GM12878 (cell line): ENCODE results near the gene PCNX4. TPM values are rescaled to one million over a fixed set of nuclear protein-coding genes. Genes with fewer than 3 reads are reported as not detected.
"Not testable (repeated sequence)": the region's sequence is repeated elsewhere in the genome, so short reads cannot be mapped to it uniquely, and the experiment has no call there.

Experiments
- ATAC-seq: fragments of 200-7000 bp; cut with Tn5 transposase; 3 replicates; pipeline ENCODE4 v1.9.1; 2020; ENCODE audit warnings: mild to moderate bottlenecking, moderate library complexity
- BruUV-seq: library from RNA; stranded (reverse); fragments of 400-500 nt; replicated peaks from 2 replicates; lab custom pipeline; 2021; lab: Mats Ljungman, UMichigan
- CTCF ChIA-PET: fragments of 300-600 bp; sonication (Branson Sonifier 250); formaldehyde crosslinking; extraction: SDS; loops from one replicate; lab custom pipeline; 2021; ENCODE audit warnings: inconsistent platforms; lab: Yijun Ruan, JAX
- POLR2A ChIA-PET: fragments of 350-600 bp; formaldehyde crosslinking; extraction: SDS; loops from one replicate; lab custom pipeline; 2021; ENCODE audit warnings: inconsistent platforms; lab: Charles Lee
- RAD21 ChIA-PET: fragments of 300-600 bp; sonication (Branson Sonifier 250); formaldehyde crosslinking; loops from one replicate; lab custom pipeline; 2023; ENCODE audit warnings: antibody characterized with exemption; ENCODE audit not compliant: unreplicated experiment; lab: Charles Lee
- SMC1A ChIA-PET: fragments of 300-600 bp; sonication (Branson Sonifier 250); formaldehyde crosslinking; loops from one replicate; lab custom pipeline; 2023; ENCODE audit not compliant: unreplicated experiment, uncharacterized antibody; lab: Charles Lee
- DNase-seq: peaks from one replicate; pipeline ENCODE4 v3.0.0-alpha.2; 2011; ENCODE audit warnings: low read depth, low spot score
- FAIRE-seq: peaks from 3 replicates; lab custom pipeline; 2011; peaks lifted over from hg19 to GRCh38; lab: Jason Lieb, UNC
- H2AFZ ChIP-seq: 2 replicates; pipeline ENCODE4 v1.6.0; 2011; ENCODE audit warnings: low read depth, low read length, control low read depth; ENCODE audit not compliant: control insufficient read depth
- H3K27ac ChIP-seq: 2 replicates; pipeline ENCODE4 v1.5.1; 2011; ENCODE audit warnings: control low read depth; ENCODE audit not compliant: control insufficient read depth, insufficient read depth
- H3K27me3 ChIP-seq, 2 experiments: replicated peaks in 1 of 2; 2 replicates each; pipeline versions ENCODE4 v1.6.0 to v1.6.1; 2011; ENCODE audit warnings: low read length in 1 of 2; ENCODE audit not compliant: control insufficient read depth in 2 of 2, insufficient read depth in 2 of 2
- H3K36me3 ChIP-seq, 2 experiments: 2 replicates each; pipeline ENCODE4 v1.5.1; 2011; ENCODE audit warnings: low read length in 1 of 2; ENCODE audit not compliant: control insufficient read depth in 2 of 2, insufficient read depth in 2 of 2
- H3K4me1 ChIP-seq: 2 replicates; pipeline ENCODE4 v1.6.1; 2011; ENCODE audit warnings: mild to moderate bottlenecking, low read length, moderate library complexity, mixed read lengths; ENCODE audit not compliant: control insufficient read depth, insufficient read depth
- H3K4me2 ChIP-seq: 2 replicates; pipeline ENCODE4 v1.6.0; 2011; ENCODE audit warnings: control low read depth; ENCODE audit not compliant: control insufficient read depth, insufficient read depth
- H3K4me3 ChIP-seq: fragments of 200-600 bp; sonication (generic); 2 replicates; pipeline ENCODE4 v1.5.1; 2016
- H3K79me2 ChIP-seq: 2 replicates; pipeline ENCODE4 v1.6.0; 2011; ENCODE audit warnings: low read length; ENCODE audit not compliant: control insufficient read depth, insufficient read depth
- H3K9ac ChIP-seq: 2 replicates; pipeline ENCODE4 v1.8.0; 2011; ENCODE audit warnings: low read length, control low read depth, mixed read lengths; ENCODE audit not compliant: control insufficient read depth, insufficient read depth
- H3K9me3 ChIP-seq: replicated peaks from 3 replicates; pipeline ENCODE4 v1.5.1; 2011; ENCODE audit warnings: mild to moderate bottlenecking, low read length; ENCODE audit not compliant: control insufficient read depth, insufficient read depth
- H4K20me1 ChIP-seq: 2 replicates; pipeline ENCODE4 v1.6.0; 2011; ENCODE audit not compliant: control insufficient read depth, insufficient read depth
- HDAC6 ChIP-seq: fragments of 200-600 bp; sonication (generic); IDR thresholded peaks from one replicate; pipeline ENCODE4 v1.8.0; 2017; ENCODE audit warnings: antibody characterized with exemption; ENCODE audit not compliant: unreplicated experiment
- IKZF2 ChIP-seq, 2 experiments: fragments of 450-650 bp; IDR thresholded peaks; 2 replicates each; pipeline ENCODE4 v1.6.1; 2017; ENCODE audit warnings: mild to moderate bottlenecking in 2 of 2, moderate library complexity in 2 of 2
- NFIC ChIP-seq: IDR thresholded peaks from 2 replicates; pipeline ENCODE4 v1.6.1; 2012; ENCODE audit warnings: low read depth, mild to moderate bottlenecking, inconsistent platforms, low read length, moderate library complexity
- NR2F1 ChIP-seq: fragments of 450-650 bp; conservative IDR thresholded peaks from 2 replicates; pipeline ENCODE4 v1.6.1; 2017; ENCODE audit warnings: mild to moderate bottlenecking
- RB1 ChIP-seq: fragments of 450-650 bp; formaldehyde crosslinking; IDR thresholded peaks from 2 replicates; pipeline ENCODE4 v1.6.1; 2017; ENCODE audit warnings: mild to moderate bottlenecking, borderline replicate concordance
- WRNIP1 ChIP-seq: IDR thresholded peaks from 2 replicates; pipeline ENCODE4 v1.6.1; 2011; ENCODE audit warnings: low read depth, low read length, improper control_type of control experiment, borderline replicate concordance
- WGBS: methylation state at CpG from one replicate; pipeline ENCODE4 v1.1.6; 2016; ENCODE audit warnings: low lambda C conversion rate; ENCODE audit not compliant: insufficient replicate concordance, insufficient coverage; ENCODE audit errors: missing lambda C conversion rate; 5-methylcytosine and 5-hydroxymethylcytosine counted together
- in situ Hi-C: fragments of 300-500 bp; cut with MboI; formaldehyde crosslinking; loops from 9 replicates; pipeline ENCODE4 v1.14.3; 2018; ENCODE audit warnings: mixed read lengths
- intact Hi-C: fragments of 100-400 bp; cut with micrococcal nuclease; formaldehyde crosslinking; loops from one replicate; pipeline ENCODE4 v1.14.2; 2022; ENCODE audit not compliant: unreplicated experiment
- polyA plus RNA-seq, 11 experiments: library from polyadenylated mRNA; depleted of rRNA in 4 of 11; unstranded in 6 of 11; stranded (reverse) in 5 of 11; fragments of >200 nt; fragmentation: Nextera tagmentation in 4 of 11; fragmentation: Illumina TruSeq in 1 of 11; extraction: Ambion mirVana in 4 of 11; extraction: Trizol in 1 of 11; gene quantifications; 1 replicate in 1 of 11; 2 replicates in 10 of 11; pipeline versions ENCODE4 v1.2.1 to v1.2.3, GENCODE V29; 2011 to 2016; ENCODE audit warnings: inconsistent platforms in 2 of 11, missing spikeins in 2 of 11, low read depth in 1 of 11
- total RNA-seq, 4 experiments: library from RNA; depleted of rRNA in 3 of 4; stranded (reverse); fragments of >200 nt in 3 of 4; fragmentation: Illumina TruSeq in 1 of 4; extraction: Trizol in 1 of 4; gene quantifications; 2 replicates each; pipeline versions ENCODE4 v1.2.1 to v1.2.3, GENCODE V29; 2013 to 2021
- TF ChIP-seq, protein P1 (sequence below): IDR thresholded peaks from 2 replicates; pipeline ENCODE4 v1.6.1; 2012; ENCODE audit warnings: improper control_type of control experiment, low read depth, low read length; ENCODE audit not compliant: insufficient replicate concordance
- TF ChIP-seq, protein P2 (sequence below): fragments of 450-650 bp; IDR thresholded peaks from 2 replicates; pipeline ENCODE4 v1.6.1; 2016; ENCODE audit warnings: mild to moderate bottlenecking

PCNX4 gene
- total and polyA plus RNA-seq, 10 of the 15 experiments (the other 5 are each of a cell fraction or from before 2014, with no cell fraction given): 13.8 to 56.6 (median 39.4) TPM

DNA sequence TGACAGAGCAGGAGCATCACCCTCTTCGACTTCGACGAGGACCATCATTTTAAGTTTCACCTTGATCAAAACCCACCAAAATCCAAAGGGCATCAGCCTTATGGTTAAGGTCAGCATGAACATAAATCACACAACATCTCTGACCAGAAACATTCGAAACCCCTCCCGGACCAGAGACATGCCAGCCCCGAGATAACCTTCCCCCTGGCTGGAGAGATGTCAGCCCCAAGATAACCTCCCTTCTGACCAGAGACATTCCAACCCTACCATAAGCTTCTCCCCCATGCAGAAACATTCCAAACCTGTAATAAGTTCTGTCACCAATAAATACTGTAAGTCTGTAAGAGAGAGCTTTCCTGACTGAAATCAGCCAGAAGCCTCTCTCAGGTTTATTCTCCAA lies 6.3 kb downstream of the PCNX4 start:
- Histone ChIP-seq H3K9me3 (no peaks in the 10 kb centered on the region; the same call in 1 of the 3 replicates), H3K79me2 (peaks cover 60% of the 10 kb centered on the region), H3K4me1 (peaks cover 8% of the 10 kb centered on the region), H3K36me3 (peaks cover 0 to 4% of the 10 kb centered on the region in 2 experiments; a peak in 1 of 4 replicates), H2AFZ (no peak overlapping the region), H4K20me1 (no peaks in the 10 kb centered on the region), H3K27ac (no peak overlapping the region), H3K27me3 (no peaks in the 10 kb centered on the region), H3K4me3 (no peak overlapping the region), H3K4me2 (no peak overlapping the region), H3K9ac (no peak overlapping the region)
- ChIA-PET RAD21 (no interaction called here), CTCF (no interaction called here), POLR2A (no interaction called here), SMC1A (no interaction called here)
- WGBS: 98% methylated on average over 6 of the region's 6 CpGs
- DNase-seq: no peak
- intact Hi-C loops: loop anchor here (10.0 kb wide), 2 partner anchors 227 to 613 kb away; partner anchors contain the start of genes JKAMP and L3HYPDH
- BruUV-seq: no TSS peak
- in situ Hi-C loops: no loop called here
- TF ChIP-seq NR2F1 (no peak), NFIC (no peak), IKZF2 (IDR thresholded peaks at IDR 0.05) (no peak), RB1 (no peak), HDAC6 (no peak), WRNIP1 (no peak)
- TF ChIP-seq, protein P1, sequence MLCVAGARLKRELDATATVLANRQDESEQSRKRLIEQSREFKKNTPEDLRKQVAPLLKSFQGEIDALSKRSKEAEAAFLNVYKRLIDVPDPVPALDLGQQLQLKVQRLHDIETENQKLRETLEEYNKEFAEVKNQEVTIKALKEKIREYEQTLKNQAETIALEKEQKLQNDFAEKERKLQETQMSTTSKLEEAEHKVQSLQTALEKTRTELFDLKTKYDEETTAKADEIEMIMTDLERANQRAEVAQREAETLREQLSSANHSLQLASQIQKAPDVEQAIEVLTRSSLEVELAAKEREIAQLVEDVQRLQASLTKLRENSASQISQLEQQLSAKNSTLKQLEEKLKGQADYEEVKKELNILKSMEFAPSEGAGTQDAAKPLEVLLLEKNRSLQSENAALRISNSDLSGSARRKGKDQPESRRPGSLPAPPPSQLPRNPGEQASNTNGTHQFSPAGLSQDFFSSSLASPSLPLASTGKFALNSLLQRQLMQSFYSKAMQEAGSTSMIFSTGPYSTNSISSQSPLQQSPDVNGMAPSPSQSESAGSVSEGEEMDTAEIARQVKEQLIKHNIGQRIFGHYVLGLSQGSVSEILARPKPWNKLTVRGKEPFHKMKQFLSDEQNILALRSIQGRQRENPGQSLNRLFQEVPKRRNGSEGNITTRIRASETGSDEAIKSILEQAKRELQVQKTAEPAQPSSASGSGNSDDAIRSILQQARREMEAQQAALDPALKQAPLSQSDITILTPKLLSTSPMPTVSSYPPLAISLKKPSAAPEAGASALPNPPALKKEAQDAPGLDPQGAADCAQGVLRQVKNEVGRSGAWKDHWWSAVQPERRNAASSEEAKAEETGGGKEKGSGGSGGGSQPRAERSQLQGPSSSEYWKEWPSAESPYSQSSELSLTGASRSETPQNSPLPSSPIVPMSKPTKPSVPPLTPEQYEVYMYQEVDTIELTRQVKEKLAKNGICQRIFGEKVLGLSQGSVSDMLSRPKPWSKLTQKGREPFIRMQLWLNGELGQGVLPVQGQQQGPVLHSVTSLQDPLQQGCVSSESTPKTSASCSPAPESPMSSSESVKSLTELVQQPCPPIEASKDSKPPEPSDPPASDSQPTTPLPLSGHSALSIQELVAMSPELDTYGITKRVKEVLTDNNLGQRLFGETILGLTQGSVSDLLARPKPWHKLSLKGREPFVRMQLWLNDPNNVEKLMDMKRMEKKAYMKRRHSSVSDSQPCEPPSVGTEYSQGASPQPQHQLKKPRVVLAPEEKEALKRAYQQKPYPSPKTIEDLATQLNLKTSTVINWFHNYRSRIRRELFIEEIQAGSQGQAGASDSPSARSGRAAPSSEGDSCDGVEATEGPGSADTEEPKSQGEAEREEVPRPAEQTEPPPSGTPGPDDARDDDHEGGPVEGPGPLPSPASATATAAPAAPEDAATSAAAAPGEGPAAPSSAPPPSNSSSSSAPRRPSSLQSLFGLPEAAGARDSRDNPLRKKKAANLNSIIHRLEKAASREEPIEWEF: no peak
- TF ChIP-seq, protein P2, sequence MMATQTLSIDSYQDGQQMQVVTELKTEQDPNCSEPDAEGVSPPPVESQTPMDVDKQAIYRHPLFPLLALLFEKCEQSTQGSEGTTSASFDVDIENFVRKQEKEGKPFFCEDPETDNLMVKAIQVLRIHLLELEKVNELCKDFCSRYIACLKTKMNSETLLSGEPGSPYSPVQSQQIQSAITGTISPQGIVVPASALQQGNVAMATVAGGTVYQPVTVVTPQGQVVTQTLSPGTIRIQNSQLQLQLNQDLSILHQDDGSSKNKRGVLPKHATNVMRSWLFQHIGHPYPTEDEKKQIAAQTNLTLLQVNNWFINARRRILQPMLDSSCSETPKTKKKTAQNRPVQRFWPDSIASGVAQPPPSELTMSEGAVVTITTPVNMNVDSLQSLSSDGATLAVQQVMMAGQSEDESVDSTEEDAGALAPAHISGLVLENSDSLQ: no peak
- FAIRE-seq: no peak
- no peak for ATAC-seq

DNA sequence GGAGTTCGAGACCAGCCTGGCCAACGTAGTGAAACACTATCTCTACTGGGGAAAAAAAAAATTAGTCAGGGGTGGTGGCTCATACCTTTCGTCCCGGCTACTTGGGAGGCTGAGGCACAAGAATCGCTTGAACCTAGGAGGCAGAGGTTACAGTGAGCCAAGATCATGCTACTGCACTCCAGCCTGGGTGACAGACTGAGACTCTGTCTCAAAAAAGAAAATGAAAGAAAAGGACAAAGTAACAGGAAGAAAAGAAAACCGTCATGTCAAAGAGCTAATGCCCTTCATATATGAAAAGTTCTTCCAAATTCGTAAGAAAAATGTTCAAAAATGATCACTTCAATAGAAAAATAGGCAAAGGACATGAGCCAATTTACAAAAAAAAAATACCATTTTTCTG lies 8.1 kb downstream of the PCNX4 start:
- in situ Hi-C loops, POLR2A ChIA-PET: not testable (repeated sequence)
- WGBS: 97% methylated on average over 7 of the region's 7 CpGs

More for the DNA sequence above, 8.1 kb downstream of the PCNX4 start:
- H3K4me1 ChIP-seq, H3K9me3 ChIP-seq, H3K27me3 ChIP-seq, H4K20me1 ChIP-seq, H3K36me3 ChIP-seq, ATAC-seq, BruUV-seq, H3K4me2 ChIP-seq, DNase-seq, H3K9ac ChIP-seq, H2AFZ ChIP-seq, RAD21 ChIA-PET, H3K4me3 ChIP-seq, FAIRE-seq, H3K27ac ChIP-seq: not testable (repeated sequence)
- ChIA-PET CTCF (interaction anchor here (1.1 to 2.1 kb wide), 2 partner anchors 85 to 135 kb away, joined by 3 to 5 read pairs; no protein-coding TSS in a partner anchor), SMC1A (interaction anchor here (0.7 kb wide), 1 partner anchor 63 kb away, joined by 3 read pairs; no protein-coding TSS in a partner anchor)
- peaks cover 45% of the 10 kb centered on the region for H3K79me2 ChIP-seq
- intact Hi-C loops: loop anchor here (10.0 kb wide), 2 partner anchors 225 to 615 kb away; partner anchors contain the start of genes JKAMP and L3HYPDH
